ENCODE results near the gene FREM2. TPM values are rescaled to one million over a fixed set of nuclear protein-coding genes. Genes with fewer than 3 reads are reported as not detected.

FREM2 gene
- polyA plus RNA-seq, 1 of the 3 experiments (the other 2 are of a cell fraction), result not detected

GRCh38 chr13:38685974-38686576 lies 802 bp upstream of the FREM2 start:
- Histone ChIP-seq H3K4me2 (peak overlapping the region; percentile 47; the same call in 1 of the 2 replicates), H4K20me1 (ENCODE audit: insufficient read depth) (no peaks in the 10 kb centered on the region), H3K4me3 (ENCODE audit: low read depth in 2 of 2, low read length in 1 of 2) (no peak overlapping the region), H3K9me3 (no peaks in the 10 kb centered on the region), H3K4me1 (ENCODE audit: control insufficient read depth in 1 of 2, insufficient read depth in 2 of 2, low read depth in 1 of 2, low read length in 1 of 2) (no peaks in the 10 kb centered on the region), H3K27me3 (ENCODE audit: insufficient read depth) (peaks cover 27% of the 10 kb centered on the region; the same call in 1 of the 2 replicates), H3K36me3 (replicated peaks in 1 of 2; ENCODE audit: control insufficient read depth in 1 of 2, insufficient read depth in 2 of 2, low read length in 1 of 2) (no peaks in the 10 kb centered on the region), H3F3A (replicated peaks; ENCODE audit: insufficient read depth) (no peaks in the 10 kb centered on the region), H3K79me2 (ENCODE audit: insufficient read depth) (no peaks in the 10 kb centered on the region), H2AFZ (ENCODE audit: low read depth) (no peak overlapping the region), H3K9ac (no peak overlapping the region), H3K9me2 (no peaks in the 10 kb centered on the region), H3K27ac (ENCODE audit: low read depth in 2 of 2, low read length in 1 of 2) (no peak overlapping the region)
- peak; percentile 16 for DNase-seq
- TF ChIP-seq SMC3 (IDR thresholded peaks at IDR 0.05; ENCODE audit: low read depth, low read length) (peak; percentile 28; the same call in 1 of the 2 replicates), RCOR1 (IDR thresholded peaks at IDR 0.05; ENCODE audit: low read length) (no peak), RAD21 (IDR thresholded peaks at IDR 0.05; ENCODE audit: low read length) (peak; percentile 47; the same call in 1 of the 2 replicates), MXI1 (IDR thresholded peaks at IDR 0.05; ENCODE audit: low read depth, low read length) (no peak), FOXM1 (IDR thresholded peaks at IDR 0.05; ENCODE audit: low read depth) (no peak), CTCF (IDR thresholded peaks at IDR 0.05) (peak; percentile 25)
- POLR2A ChIA-PET, result no interaction called here
- whole genome bisulfite sequencing (ENCODE audit: low lambda C conversion rate), result 3% methylated on average over 14 of the region's 14 CpGs
- CTCF ChIA-PET, result interaction anchor here (0.7 to 2.5 kb wide), 12 partner anchors 10 to 234 kb away, joined by 3 to 17 read pairs (median 4); no protein-coding TSS in a partner anchor

- H3K4me1 ChIP-seq (ENCODE audit: control insufficient read depth in 1 of 2, insufficient read depth in 2 of 2, low read depth in 1 of 2, low read length in 1 of 2), result no peaks in the 10 kb centered on the region
- H3K4me2 ChIP-seq, result peak overlapping the region; percentile 47; the same call in 1 of the 2 replicates
- TF ChIP-seq IRF3 (IDR thresholded peaks at IDR 0.05; ENCODE audit: low read depth, low read length) (no peak), REST (IDR thresholded peaks at IDR 0.05; ENCODE audit: low read depth, low read length) (no peak), SMC3 (IDR thresholded peaks at IDR 0.05; ENCODE audit: low read depth, low read length) (no peak), PBX3 (IDR thresholded peaks at IDR 0.05) (no peak), TAF1 (IDR thresholded peaks at IDR 0.05; ENCODE audit: borderline replicate concordance, low read depth, low read length) (no peak), TCF12 (IDR thresholded peaks at IDR 0.05) (no peak), MXI1 (IDR thresholded peaks at IDR 0.05; ENCODE audit: low read depth, low read length) (no peak), ZBTB33 (IDR thresholded peaks at IDR 0.05; ENCODE audit: borderline replicate concordance, low read depth) (no peak)
- H3F3A ChIP-seq (replicated peaks; ENCODE audit: insufficient read depth), result no peaks in the 10 kb centered on the region
- H3K27ac ChIP-seq (ENCODE audit: low read depth in 2 of 2, low read length in 1 of 2), result no peak overlapping the region
- no peaks in the 10 kb centered on the region for H3K36me3 ChIP-seq (replicated peaks in 1 of 2; ENCODE audit: control insufficient read depth in 1 of 2, insufficient read depth in 2 of 2, low read length in 1 of 2)
- ChIA-PET CTCF (interaction anchor here (1.3 to 2.5 kb wide), 2 partner anchors 71 to 76 kb away, joined by 3 to 17 read pairs; no protein-coding TSS in a partner anchor), POLR2A (no interaction called here)
- H4K20me1 ChIP-seq (ENCODE audit: insufficient read depth), result no peaks in the 10 kb centered on the region
- H3K79me2 ChIP-seq (ENCODE audit: insufficient read depth), result no peaks in the 10 kb centered on the region
- WGBS (ENCODE audit: low lambda C conversion rate), result 5% methylated on average over 34 of the region's 80 CpGs
- H3K27me3 ChIP-seq (ENCODE audit: insufficient read depth), result peaks cover 27% of the 10 kb centered on the region; the same call in 1 of the 2 replicates
- no peak overlapping the region for H2AFZ ChIP-seq (ENCODE audit: low read depth)
- no peak overlapping the region for H3K9ac ChIP-seq
- peak overlapping the region in 1 of 2 experiments; percentile 7; a peak in 1 of 4 replicates for H3K4me3 ChIP-seq (ENCODE audit: low read depth in 2 of 2, low read length in 1 of 2)
- H3K9me2 ChIP-seq, result no peaks in the 10 kb centered on the region
- H3K9me3 ChIP-seq, result no peaks in the 10 kb centered on the region
- peak; percentile 15 for DNase-seq
Observed at GRCh38 chr13:38687246-38688229, 661 bp downstream of the FREM2 start.
